H1 (cell line): Measurements from ENCODE around the gene TRA2A. TPM values are rescaled to one million over a fixed set of nuclear protein-coding genes. Genes with fewer than 3 reads are reported as not detected.
A peak's percentile ranks its signal among the peaks of the same experiment; 100 is the strongest.

Source experiments
- CTCF ChIA-PET: fragments of 300-600 bp; sonication (Branson Sonifier 250); formaldehyde crosslinking; loops from one replicate; lab custom pipeline; 2021; ENCODE audit not compliant: partially characterized antibody; lab: Charles Lee
- POLR2A ChIA-PET: fragments of 300-600 bp; sonication (Branson Sonifier 250); formaldehyde crosslinking; loops from one replicate; lab custom pipeline; 2021; ENCODE audit warnings: inconsistent platforms; ENCODE audit not compliant: partially characterized antibody; lab: Charles Lee
- DNase-seq, 2 experiments: peaks; one replicate each; pipeline versions ENCODE4 v3.0.0 to v3.0.0-alpha.2; 2010 to 2022; ENCODE audit warnings: low spot score in 2 of 2, low read depth in 1 of 2, mixed read lengths in 1 of 2
- FAIRE-seq: peaks from 2 replicates; lab custom pipeline; 2011; peaks lifted over from hg19 to GRCh38; lab: Jason Lieb, UNC
- H2AFZ ChIP-seq: 2 replicates; pipeline ENCODE4 v1.8.1; 2012; ENCODE audit warnings: low read length, inconsistent platforms
- H2AK5ac ChIP-seq: 2 replicates; pipeline ENCODE4 v1.6.1; 2013; ENCODE audit warnings: low read depth, low read length
- H2BK120ac ChIP-seq: replicated peaks from 2 replicates; pipeline ENCODE3; 2013; ENCODE audit warnings: low read depth, low read length, inconsistent platforms
- H2BK12ac ChIP-seq: 2 replicates; pipeline ENCODE4 v1.6.1; 2013; ENCODE audit warnings: low read depth, low read length
- H2BK15ac ChIP-seq: 2 replicates; pipeline ENCODE4 v1.6.1; 2013; ENCODE audit warnings: low read length
- H2BK20ac ChIP-seq: 2 replicates; pipeline ENCODE4 v1.6.1; 2013; ENCODE audit warnings: low read length
- H2BK5ac ChIP-seq: 2 replicates; pipeline ENCODE4 v1.6.1; 2013; ENCODE audit warnings: low read depth, low read length
- H3K14ac ChIP-seq: 2 replicates; pipeline ENCODE4 v1.6.1; 2013; ENCODE audit warnings: inconsistent platforms; ENCODE audit not compliant: insufficient read length
- H3K18ac ChIP-seq: 2 replicates; pipeline ENCODE4 v1.6.1; 2013; ENCODE audit warnings: low read length; ENCODE audit errors: extremely low read depth
- H3K23ac ChIP-seq: 2 replicates; pipeline ENCODE4 v1.6.1; 2013; ENCODE audit warnings: inconsistent platforms; ENCODE audit not compliant: insufficient read length
- H3K23me2 ChIP-seq: 2 replicates; pipeline ENCODE4 v1.6.1; 2013; ENCODE audit warnings: low read depth, low read length
- H3K27ac ChIP-seq: 2 replicates; pipeline ENCODE4 v1.6.1; 2011; ENCODE audit warnings: low read depth, low read length, inconsistent platforms
- H3K27me3 ChIP-seq, 4 experiments: replicated peaks in 1 of 4; 1 replicate in 1 of 4; 2 replicates in 3 of 4; pipeline versions ENCODE4 v1.6.1 to v1.8.1; 2011 to 2013; ENCODE audit warnings: low read length in 3 of 4, mild to moderate bottlenecking in 3 of 4, inconsistent platforms in 2 of 4, mixed read lengths in 2 of 4, moderate library complexity in 1 of 4; ENCODE audit not compliant: control insufficient read depth in 3 of 4, insufficient read depth in 3 of 4; ENCODE audit errors: extremely low read depth in 1 of 4
- H3K36me3 ChIP-seq, 4 experiments: 2 replicates each; pipeline versions ENCODE4 v1.6.1 to v1.8.1; 2011 to 2013; ENCODE audit warnings: mild to moderate bottlenecking in 4 of 4, low read length in 3 of 4, moderate library complexity in 2 of 4, control low read depth in 1 of 4, inconsistent platforms in 1 of 4; ENCODE audit not compliant: insufficient read depth in 4 of 4, control insufficient read depth in 2 of 4
- H3K4ac ChIP-seq: replicated peaks from 2 replicates; pipeline ENCODE3; 2013; ENCODE audit warnings: low read length, low read depth, mixed read lengths, inconsistent platforms; ENCODE audit not compliant: insufficient read length
- H3K4me1 ChIP-seq, 4 experiments: replicated peaks in 1 of 4; 1 replicate in 1 of 4; 2 replicates in 3 of 4; pipeline versions ENCODE4 v1.6.1 to v1.8.1; 2011 to 2013; ENCODE audit warnings: low read length in 3 of 4, inconsistent platforms in 2 of 4, mixed read lengths in 1 of 4; ENCODE audit not compliant: insufficient read depth in 4 of 4, control insufficient read depth in 3 of 4
- H3K4me2 ChIP-seq, 2 experiments: 2 replicates each; pipeline versions ENCODE4 v1.6.1 to v1.8.1; 2011 to 2013; ENCODE audit warnings: low read depth in 2 of 2, low read length in 2 of 2, control low read depth in 1 of 2, inconsistent platforms in 1 of 2, mild to moderate bottlenecking in 1 of 2; ENCODE audit not compliant: insufficient read depth in 1 of 2
- H3K4me3 ChIP-seq, 4 experiments: fragments of 200-600, 300-600 bp in 1 of 4; sonication (generic), shearing (Covaris generic), sonication (Bioruptor Twin) in 1 of 4; 2 replicates each; pipeline versions ENCODE4 v1.5.1 to v1.8.1; 2011 to 2016; ENCODE audit warnings: low read length in 4 of 4, low read depth in 3 of 4, control low read depth in 2 of 4, inconsistent platforms in 2 of 4, mild to moderate bottlenecking in 2 of 4, mixed read lengths in 1 of 4, moderate library complexity in 1 of 4; ENCODE audit not compliant: insufficient read depth in 2 of 4; ENCODE audit errors: extremely low read depth in 1 of 4
- H3K56ac ChIP-seq: replicated peaks from 2 replicates; pipeline ENCODE3; 2013; ENCODE audit warnings: low read depth, mild to moderate bottlenecking, mixed read lengths, low read length, inconsistent platforms; ENCODE audit not compliant: insufficient read length
- H3K79me1 ChIP-seq: 2 replicates; pipeline ENCODE4 v1.6.1; 2013; ENCODE audit warnings: low read depth, low read length, control low read depth
- H3K79me2 ChIP-seq, 2 experiments: 2 replicates each; pipeline versions ENCODE4 v1.6.1 to v1.8.1; 2012 to 2013; ENCODE audit warnings: low read length in 2 of 2, mild to moderate bottlenecking in 2 of 2, inconsistent platforms in 1 of 2; ENCODE audit not compliant: insufficient read depth in 2 of 2, control insufficient read depth in 1 of 2
- H3K9ac ChIP-seq, 4 experiments: replicated peaks in 1 of 4; 1 replicate in 1 of 4; 2 replicates in 3 of 4; pipeline versions ENCODE4 v1.6.1 to v1.8.1; 2011 to 2013; ENCODE audit warnings: low read depth in 3 of 4, low read length in 3 of 4, control low read depth in 2 of 4, mild to moderate bottlenecking in 2 of 4, moderate library complexity in 2 of 4, inconsistent platforms in 1 of 4; ENCODE audit errors: extremely low read depth in 1 of 4
- H3K9me3 ChIP-seq, 2 experiments: 2 replicates each; pipeline versions ENCODE4 v1.6.1 to v1.8.1; 2012 to 2013; ENCODE audit warnings: mild to moderate bottlenecking in 2 of 2, moderate library complexity in 2 of 2, control low read depth in 1 of 2, inconsistent platforms in 1 of 2, low read depth in 1 of 2, low read length in 1 of 2, mixed read lengths in 1 of 2; ENCODE audit not compliant: insufficient read depth in 2 of 2
- H4K20me1 ChIP-seq, 2 experiments: replicated peaks in 1 of 2; 2 replicates each; pipeline versions ENCODE3 to v1.8.1; 2011 to 2013; ENCODE audit warnings: inconsistent platforms in 2 of 2, low read length in 2 of 2, mild to moderate bottlenecking in 1 of 2; ENCODE audit not compliant: insufficient read depth in 2 of 2, control insufficient read depth in 1 of 2
- H4K5ac ChIP-seq: 2 replicates; pipeline ENCODE4 v1.6.1; 2013; ENCODE audit warnings: low read length, low read depth, mixed read lengths, inconsistent platforms; ENCODE audit not compliant: insufficient read length
- H4K8ac ChIP-seq: 2 replicates; pipeline ENCODE4 v1.8.0; 2013; ENCODE audit warnings: mild to moderate bottlenecking, moderate library complexity, low read length, inconsistent platforms; ENCODE audit not compliant: insufficient read depth; ENCODE audit errors: extremely low read depth
- H4K91ac ChIP-seq: replicated peaks from 2 replicates; pipeline ENCODE3; 2013; ENCODE audit warnings: low read length, mixed read lengths, inconsistent platforms; ENCODE audit not compliant: insufficient read length
- BACH1 ChIP-seq: IDR thresholded peaks from 2 replicates; pipeline ENCODE4 v1.6.1; 2012; ENCODE audit warnings: low read length, improper control_type of control experiment
- CHD1 ChIP-seq: IDR thresholded peaks from 2 replicates; pipeline ENCODE4 v1.6.1; 2012; ENCODE audit warnings: low read depth, low read length, improper control_type of control experiment
- EP300 ChIP-seq, 2 experiments: IDR thresholded peaks; 1 replicate in 1 of 2; 2 replicates in 1 of 2; pipeline ENCODE4 v1.6.1; 2011 to 2012; ENCODE audit warnings: low read depth in 2 of 2, low read length in 2 of 2, mild to moderate bottlenecking in 2 of 2, borderline replicate concordance in 1 of 2, inconsistent platforms in 1 of 2, moderate library complexity in 1 of 2
- HDAC2 ChIP-seq, 2 experiments: fragments of 300-600 bp in 1 of 2; sonication (generic) in 1 of 2; IDR thresholded peaks; 2 replicates each; pipeline ENCODE4 v1.6.1; 2011 to 2012; ENCODE audit warnings: low read depth in 2 of 2, low read length in 2 of 2, mild to moderate bottlenecking in 2 of 2, moderate library complexity in 2 of 2, borderline replicate concordance in 1 of 2, inconsistent platforms in 1 of 2
- PHF8 ChIP-seq: fragments of 200-600 bp; sonication (generic); conservative IDR thresholded peaks from 2 replicates; pipeline ENCODE4 v1.7.1; 2012; ENCODE audit warnings: low read depth, mild to moderate bottlenecking, inconsistent platforms, low read length, moderate library complexity
- SIN3A ChIP-seq, 2 experiments: IDR thresholded peaks in 1 of 2; conservative IDR thresholded peaks in 1 of 2; 2 replicates each; pipeline ENCODE4 v1.6.1; 2011 to 2012; ENCODE audit warnings: low read length in 2 of 2, improper control_type of control experiment in 1 of 2, low read depth in 1 of 2, mild to moderate bottlenecking in 1 of 2
- TAF1 ChIP-seq: IDR thresholded peaks from 2 replicates; pipeline ENCODE4 v1.6.1; 2011; ENCODE audit warnings: mild to moderate bottlenecking, low read depth, low read length
- TAF7 ChIP-seq: optimal IDR thresholded peaks from 2 replicates; pipeline ENCODE3; 2011; ENCODE audit warnings: low read depth, mild to moderate bottlenecking, inconsistent platforms, low read length, moderate library complexity, borderline replicate concordance
- WGBS, 2 experiments: shearing (Covaris generic) in 1 of 2; methylation state at CpG; one replicate each; pipeline versions ENCODE4 v1.1.6 to v1.1.7; 2013 to 2015; ENCODE audit warnings: low lambda C conversion rate in 2 of 2, mixed read lengths in 2 of 2, inconsistent platforms in 1 of 2, low coverage in 1 of 2, missing lambda C conversion rate in 1 of 2; ENCODE audit not compliant: insufficient replicate concordance in 2 of 2, insufficient coverage in 1 of 2, insufficient read length in 1 of 2; ENCODE audit errors: extremely low coverage in 1 of 2, missing lambda C conversion rate in 1 of 2; 5-methylcytosine and 5-hydroxymethylcytosine counted together
- polyA plus RNA-seq, 7 experiments: library from polyadenylated mRNA; depleted of rRNA in 3 of 7; stranded (reverse) in 5 of 7; unstranded in 2 of 7; fragments of >200 nt in 5 of 7; fragments of 200-250 nt in 2 of 7; gene quantifications; 1 replicate in 5 of 7; 2 replicates in 1 of 7; 4 replicates in 1 of 7; pipeline versions ENCODE4 v1.2.1 to v1.2.3, GENCODE V29; 2011 to 2013; ENCODE audit warnings: missing spikeins in 2 of 7, mixed read lengths in 2 of 7
- total RNA-seq: library from RNA; stranded (reverse); fragmentation: NEBNext Ultra II Directional; extraction: Animal tissue kit (Norgen Biotek cat#: 25700); gene quantifications from 2 replicates; pipeline ENCODE4 v1.2.1, GENCODE V29; 2021

The TRA2A gene
- total and polyA plus RNA-seq, 2 of the 8 experiments (the other 6 are each of a cell fraction or from before 2014, with no cell fraction given), result 116 to 125 TPM

DNA sequence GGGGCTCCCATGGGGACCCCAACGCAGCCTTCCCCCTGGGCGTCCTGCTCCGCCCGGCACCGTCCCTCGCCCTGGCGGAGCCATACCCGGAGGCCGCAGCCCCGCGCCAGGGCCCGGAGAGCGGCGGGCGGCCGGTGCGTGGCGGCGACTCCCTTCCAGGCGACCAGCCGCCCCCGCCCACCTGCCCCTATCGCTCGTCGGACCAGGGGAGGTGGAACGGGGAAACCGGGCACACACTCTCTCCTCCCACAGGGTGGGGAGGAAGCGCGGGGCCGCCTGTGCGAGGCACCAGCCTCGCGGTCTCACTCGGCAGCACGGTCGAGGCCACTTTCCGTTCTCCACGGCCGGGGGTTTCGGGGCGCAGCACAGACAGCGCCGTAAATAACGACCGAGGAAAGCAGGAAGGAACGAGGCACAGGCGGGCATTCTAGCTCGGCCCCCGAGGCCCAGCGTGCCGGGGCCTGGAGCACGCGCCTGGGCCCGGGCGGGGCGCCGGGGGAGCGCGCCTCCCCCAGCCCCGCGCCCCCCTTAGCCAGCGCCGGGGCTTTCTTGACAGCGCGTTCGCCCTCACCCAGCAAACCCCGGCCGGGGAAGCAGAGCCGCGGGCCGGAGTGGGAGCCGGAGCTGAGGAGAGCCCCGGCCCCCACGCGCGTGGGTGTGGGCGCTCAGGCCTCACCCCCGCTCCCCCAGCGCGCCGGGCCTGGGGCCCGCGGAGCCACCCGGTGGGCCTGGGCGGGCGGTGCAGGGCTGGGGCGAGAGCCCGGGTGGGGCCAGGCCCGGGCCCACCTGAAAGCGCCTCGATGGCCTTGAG is 62.4 kb downstream of the TRA2A start:
- Histone ChIP-seq H3K9ac (peak overlapping the region; percentile 82 to 99 (median 90)), H3K56ac (peak overlapping the region; percentile 65), H3K36me3 (peaks cover 0 to 10% (median 0%) of the 10 kb centered on the region in 4 experiments; a peak in 1 of 8 replicates), H4K8ac (peak overlapping the region; percentile 93; the same call in 1 of the 2 replicates), H3K4me1 (peaks cover 0 to 10% (median 4%) of the 10 kb centered on the region in 4 experiments; a peak in 3 of 7 replicates), H4K91ac (peak overlapping the region; percentile 89), H3K27ac (peak overlapping the region; percentile 86; the same call in 1 of the 2 replicates), H3K79me1 (no peaks in the 10 kb centered on the region), H2BK12ac (no peak overlapping the region), H3K4me3 (peak overlapping the region; percentile 81 to 95 (median 88)), H4K20me1 (peaks cover 9 to 13% of the 10 kb centered on the region in 2 experiments), H2AFZ (no peak overlapping the region), H3K14ac (peak overlapping the region; percentile 70), H2BK120ac (peak overlapping the region; percentile 24), H2BK20ac (no peak overlapping the region), H4K5ac (peak overlapping the region; percentile 73), H3K27me3 (no peaks in the 10 kb centered on the region), H3K18ac (peak overlapping the region; percentile 73), H2BK15ac (no peak overlapping the region), H3K79me2 (peaks cover 28 to 80% of the 10 kb centered on the region in 2 experiments), H3K4ac (peak overlapping the region; percentile 19), H3K4me2 (peak overlapping the region; percentile 90 to 93), H3K9me3 (no peaks in the 10 kb centered on the region), H2AK5ac (no peak overlapping the region), H2BK5ac (peak overlapping the region; percentile 85), H3K23ac (peak overlapping the region; percentile 12), H3K23me2 (peaks cover 14% of the 10 kb centered on the region; the same call in 1 of the 2 replicates)
- WGBS, 2 experiments, result 1% methylated on average over 50 of the region's 91 CpGs; no CpG with 5 or more reads in 1 of the 2 experiments
- TF ChIP-seq TAF7, result peak; percentile 9
- peak; percentile 1 to 71; a peak in 1 of 4 replicates for TF ChIP-seq SIN3A (conservative IDR thresholded peaks at IDR 0.05 in 1 of 2, IDR thresholded peaks at IDR 0.05 in 1 of 2; ENCODE audit: low read depth in 1 of 2, low read length in 2 of 2)
- TF ChIP-seq BACH1, result no peak
- TF ChIP-seq PHF8, result 0 out of 2 replicates have a peak, but pooled peaks have one; percentile 5
- TF ChIP-seq EP300 (IDR thresholded peaks at IDR 0.05; ENCODE audit: borderline replicate concordance in 1 of 2, low read depth in 2 of 2, low read length in 2 of 2), result no peak
- 0 out of 4 replicates have a peak, but pooled peaks of 1 of the 2 experiments have one; percentile 3 for TF ChIP-seq HDAC2 (IDR thresholded peaks at IDR 0.05; ENCODE audit: borderline replicate concordance in 1 of 2, low read depth in 2 of 2, low read length in 2 of 2)
- TF ChIP-seq TAF1, result 0 out of 2 replicates have a peak, but pooled peaks have one; percentile 21
- peak; percentile 41; the same call in 1 of the 2 replicates for TF ChIP-seq CHD1
- ChIA-PET CTCF (no interaction called here), POLR2A (interaction anchor here (0.9 to 3.3 kb wide), 11 partner anchors 8 to 153 kb away, joined by 3 to 12 read pairs (median 4); partner anchors contain the start of gene TRA2A)
- FAIRE-seq (no peak), DNase-seq (peak in 1 of 2 experiments; percentile 52)
